ENCODE results near the gene FTCD. TPM values are rescaled to one million over a fixed set of nuclear protein-coding genes. Genes with fewer than 3 reads are reported as not detected.

Gene FTCD
- total RNA-seq, 2 donors from 2014 or later = 0.27 TPM; not detected in 1

DNA sequence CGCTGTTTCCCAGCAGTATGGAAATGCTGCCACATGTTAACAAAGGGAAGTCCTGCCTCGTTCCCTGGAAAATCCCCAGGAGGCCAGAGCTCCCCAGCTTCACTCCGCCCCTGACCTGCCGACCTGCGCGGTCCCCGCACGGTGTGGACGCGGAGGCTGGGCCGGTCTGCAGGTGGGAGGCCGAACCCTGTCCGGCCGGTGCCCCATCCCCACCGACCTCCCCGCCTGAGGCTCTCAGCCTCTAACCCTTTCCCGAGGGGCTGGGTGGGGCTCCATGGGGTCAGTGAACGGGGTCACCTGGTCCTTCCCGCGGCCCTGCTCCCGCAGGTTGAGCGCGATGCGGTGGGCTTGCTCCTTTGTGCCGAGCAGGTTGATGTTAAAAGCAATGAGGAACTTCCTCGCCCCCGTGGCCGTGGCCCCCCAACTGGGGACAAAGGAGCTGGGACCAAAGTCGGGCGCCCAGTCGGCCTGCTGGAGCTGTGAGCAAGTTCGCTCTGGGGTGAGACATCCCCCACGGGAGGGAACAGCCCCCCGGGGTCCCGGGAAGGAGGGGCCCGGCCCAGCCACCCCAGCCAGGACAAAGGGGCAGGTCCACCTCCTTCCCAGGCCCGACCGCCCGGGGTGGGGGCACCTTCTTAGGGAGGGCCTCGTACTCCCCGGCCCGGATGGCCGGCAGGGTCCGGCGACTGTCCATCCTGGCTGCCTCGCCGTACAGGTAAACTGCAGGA, 4.0 kb downstream of the FTCD start:
- no peak for DNase-seq (ENCODE audit: low spot score)
- Histone ChIP-seq H3K27me3 (replicated peaks; ENCODE audit: insufficient read depth) (no peaks in the 10 kb centered on the region), H3K36me3 (no peaks in the 10 kb centered on the region), H3K4me3 (no peak overlapping the region), H3K9me3 (no peaks in the 10 kb centered on the region), H3K27ac (no peak overlapping the region), H3K4me1 (ENCODE audit: control insufficient read depth in 1 of 2, low read depth in 2 of 2) (peaks cover 0 to 8% of the 10 kb centered on the region in 2 donors)
- TF ChIP-seq, protein P1, sequence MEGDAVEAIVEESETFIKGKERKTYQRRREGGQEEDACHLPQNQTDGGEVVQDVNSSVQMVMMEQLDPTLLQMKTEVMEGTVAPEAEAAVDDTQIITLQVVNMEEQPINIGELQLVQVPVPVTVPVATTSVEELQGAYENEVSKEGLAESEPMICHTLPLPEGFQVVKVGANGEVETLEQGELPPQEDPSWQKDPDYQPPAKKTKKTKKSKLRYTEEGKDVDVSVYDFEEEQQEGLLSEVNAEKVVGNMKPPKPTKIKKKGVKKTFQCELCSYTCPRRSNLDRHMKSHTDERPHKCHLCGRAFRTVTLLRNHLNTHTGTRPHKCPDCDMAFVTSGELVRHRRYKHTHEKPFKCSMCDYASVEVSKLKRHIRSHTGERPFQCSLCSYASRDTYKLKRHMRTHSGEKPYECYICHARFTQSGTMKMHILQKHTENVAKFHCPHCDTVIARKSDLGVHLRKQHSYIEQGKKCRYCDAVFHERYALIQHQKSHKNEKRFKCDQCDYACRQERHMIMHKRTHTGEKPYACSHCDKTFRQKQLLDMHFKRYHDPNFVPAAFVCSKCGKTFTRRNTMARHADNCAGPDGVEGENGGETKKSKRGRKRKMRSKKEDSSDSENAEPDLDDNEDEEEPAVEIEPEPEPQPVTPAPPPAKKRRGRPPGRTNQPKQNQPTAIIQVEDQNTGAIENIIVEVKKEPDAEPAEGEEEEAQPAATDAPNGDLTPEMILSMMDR (IDR thresholded peaks at IDR 0.05) = no peak
- ATAC-seq (ENCODE audit: insufficient number of reproducible peaks, low FRiP score, low read depth) = no peak

DNA sequence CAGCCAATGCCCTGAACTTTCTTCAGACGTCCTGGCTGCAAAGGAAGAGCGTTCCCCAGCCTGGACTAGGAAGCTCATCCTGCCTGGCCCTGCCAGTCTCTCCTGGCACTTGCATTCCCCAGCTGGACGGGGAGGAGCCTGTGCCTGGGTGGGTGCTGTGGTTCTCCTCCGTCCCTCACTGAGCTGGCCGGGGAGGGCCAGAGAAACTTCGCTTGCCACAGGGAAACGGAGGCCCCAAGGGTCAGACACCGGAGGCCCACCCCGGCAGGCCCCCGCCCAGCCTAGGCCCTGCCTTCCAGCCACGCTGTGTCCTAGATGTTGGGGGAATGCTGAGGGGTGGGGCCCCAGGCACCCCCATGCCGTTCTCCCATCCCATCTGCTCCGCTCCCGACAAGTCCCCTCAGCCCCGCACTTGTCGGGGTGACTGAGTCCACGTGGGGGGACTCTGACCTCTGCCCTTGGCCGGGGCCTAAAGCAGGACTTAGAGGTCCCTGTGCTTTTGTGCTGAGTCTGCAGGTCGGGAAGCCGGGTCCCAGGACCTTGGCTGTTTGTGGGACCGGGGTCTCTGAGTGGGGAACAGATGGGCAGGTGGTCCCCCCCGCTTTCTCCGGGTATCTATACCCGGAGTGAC, 4.8 kb downstream of the FTCD start:
- TF ChIP-seq, protein P1 (IDR thresholded peaks at IDR 0.05) = no peak
- Histone ChIP-seq H3K27me3 (replicated peaks; ENCODE audit: insufficient read depth) (no peaks in the 10 kb centered on the region), H3K4me3 (no peak overlapping the region), H3K9me3 (no peaks in the 10 kb centered on the region), H3K36me3 (no peaks in the 10 kb centered on the region), H3K4me1 (ENCODE audit: control insufficient read depth in 1 of 2, low read depth in 2 of 2) (peaks cover 0 to 8% of the 10 kb centered on the region in 2 donors), H3K27ac (no peak overlapping the region)
- ATAC-seq (ENCODE audit: insufficient number of reproducible peaks, low FRiP score, low read depth) = no peak
- DNase-seq (ENCODE audit: low spot score) = no peak

DNA sequence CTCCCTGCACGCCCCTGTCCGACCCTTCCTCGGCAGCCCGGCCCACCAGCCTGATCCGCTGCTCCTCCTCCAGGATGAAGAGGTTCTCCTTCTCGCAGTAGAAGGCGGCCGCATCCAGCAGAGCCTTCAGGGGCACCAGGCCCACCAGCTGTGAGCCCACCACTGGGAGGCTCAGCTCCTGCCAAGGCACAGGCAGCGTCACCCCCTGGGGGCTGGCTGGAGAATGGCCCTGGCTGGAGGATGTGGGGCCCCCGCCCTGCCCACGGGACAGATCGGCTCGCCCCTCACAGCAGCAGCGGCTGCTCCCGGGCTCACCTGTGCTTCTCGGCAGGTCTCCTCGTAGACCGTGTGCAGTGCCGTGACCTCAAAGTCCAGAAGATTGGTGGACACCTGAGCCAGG, 5.3 kb downstream of the FTCD start:
- H3K4me1 ChIP-seq (ENCODE audit: control insufficient read depth in 1 of 2, low read depth in 2 of 2) = peaks cover 0 to 8% of the 10 kb centered on the region in 2 donors
- no peaks in the 10 kb centered on the region for H3K9me3 ChIP-seq
- H3K4me3 ChIP-seq = no peak overlapping the region
- no peaks in the 10 kb centered on the region for H3K36me3 ChIP-seq
- no peak for DNase-seq (ENCODE audit: low spot score)
- H3K27me3 ChIP-seq (replicated peaks; ENCODE audit: insufficient read depth) = no peaks in the 10 kb centered on the region
- no peak for ATAC-seq (ENCODE audit: insufficient number of reproducible peaks, low FRiP score, low read depth)
- TF ChIP-seq, protein P1 (IDR thresholded peaks at IDR 0.05) = no peak
- no peak overlapping the region for H3K27ac ChIP-seq

DNA sequence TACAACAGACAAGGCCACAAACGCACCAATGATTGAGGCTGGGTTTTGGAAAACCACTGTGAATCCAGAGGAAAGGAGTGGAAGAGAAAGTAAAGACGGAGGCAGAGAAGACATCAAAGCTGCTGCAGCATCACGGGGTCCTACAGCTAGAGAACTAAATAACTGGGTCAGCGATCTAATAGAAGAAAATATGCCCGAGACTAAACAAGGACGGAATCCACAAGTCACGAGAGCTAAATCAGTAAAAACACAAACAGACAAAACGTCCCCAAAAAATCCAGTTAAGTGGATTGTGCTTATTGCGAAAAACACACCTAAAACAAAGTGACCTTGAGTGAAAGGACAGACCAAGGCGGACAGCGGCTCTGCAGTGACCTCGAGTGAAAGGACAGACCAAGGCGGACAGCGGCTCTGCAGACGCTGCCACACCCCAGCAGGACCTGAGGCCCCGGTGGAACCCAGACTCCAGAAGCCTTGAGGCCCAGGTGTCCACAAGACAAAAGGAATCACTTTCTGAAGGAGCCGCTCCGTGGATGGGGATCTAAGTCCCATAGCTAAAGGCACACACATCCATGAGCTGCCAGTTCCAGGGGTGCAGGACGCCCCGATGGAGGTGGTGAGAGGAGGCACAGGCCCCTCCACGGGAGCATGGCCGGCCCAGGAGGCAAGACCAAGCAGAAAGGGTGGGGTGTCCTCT, 6.0 kb downstream of the FTCD start:
- H3K27me3 ChIP-seq (replicated peaks; ENCODE audit: insufficient read depth) = no peaks in the 10 kb centered on the region
- TF ChIP-seq, protein P1 (IDR thresholded peaks at IDR 0.05) = no peak
- no peak for DNase-seq (ENCODE audit: low spot score)

DNA sequence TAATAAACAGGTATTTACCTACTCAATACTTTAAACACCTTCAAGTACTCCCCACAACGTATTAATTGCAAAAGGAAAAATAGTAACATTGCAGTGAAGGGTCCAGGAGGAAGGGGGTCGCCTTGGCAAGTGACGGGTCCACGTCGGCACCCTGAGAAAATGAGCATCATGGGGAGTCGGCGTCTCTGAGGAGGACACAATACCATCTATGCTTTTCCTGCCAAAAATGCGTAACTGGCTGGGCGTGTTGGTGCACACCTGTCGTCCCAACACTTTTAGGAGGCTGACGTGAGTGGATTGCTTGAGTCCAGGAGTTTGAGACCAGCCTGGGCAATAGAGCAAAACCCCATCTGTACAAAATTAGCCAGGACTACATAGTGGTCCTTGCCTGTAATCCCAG, 7.3 kb downstream of the FTCD start:
- DNase-seq (ENCODE audit: low spot score) (no peak), ATAC-seq (ENCODE audit: insufficient number of reproducible peaks, low FRiP score, low read depth) (no peak)
- TF ChIP-seq, protein P1 (IDR thresholded peaks at IDR 0.05) = no peak
- no peak overlapping the region for H3K27ac ChIP-seq
- peaks cover 0 to 9% of the 10 kb centered on the region in 2 donors for H3K4me1 ChIP-seq (ENCODE audit: control insufficient read depth in 1 of 2, low read depth in 2 of 2)
- H3K9me3 ChIP-seq = no peaks in the 10 kb centered on the region
- no peaks in the 10 kb centered on the region for H3K36me3 ChIP-seq
- no peak overlapping the region for H3K4me3 ChIP-seq
- H3K27me3 ChIP-seq (replicated peaks; ENCODE audit: insufficient read depth) = no peaks in the 10 kb centered on the region

More for the DNA sequence above, 6.0 kb downstream of the FTCD start:
- Histone ChIP-seq H3K36me3 (no peaks in the 10 kb centered on the region), H3K27ac (no peak overlapping the region), H3K9me3 (no peaks in the 10 kb centered on the region), H3K4me1 (ENCODE audit: control insufficient read depth in 1 of 2, low read depth in 2 of 2) (peaks cover 0 to 8% of the 10 kb centered on the region in 2 donors), H3K4me3 (no peak overlapping the region)
- no peak for ATAC-seq (ENCODE audit: insufficient number of reproducible peaks, low FRiP score, low read depth)

Data from thoracic aorta (tissue), 2 donors.